HG03432 (cell line): ENCODE data around the gene LMNA.
"Not testable (repeated sequence)": the region's sequence is repeated elsewhere in the genome, so short reads cannot be mapped to it uniquely, and the experiment has no call there.

ENCODE experiments used
- ATAC-seq: cut with Tn5 transposase; IDR thresholded peaks from one replicate; pipeline ENCODE4 v1.9.1; 2021; ENCODE audit warnings: mild to moderate bottlenecking, moderate library complexity; ENCODE audit not compliant: unreplicated experiment

LMNA gene

GRCh38 chr1:156157506-156157905 lies 43.0 kb downstream of the LMNA start:
- ATAC-seq, result no peak

GRCh38 chr1:156157966-156158365 lies 43.5 kb downstream of the LMNA start:
- no peak for ATAC-seq

- ATAC-seq, result no peak
Measured at GRCh38 chr1:156160000-156160742, 45.7 kb downstream of the LMNA start.

GRCh38 chr1:156160743-156161171 lies 46.2 kb downstream of the LMNA start:
- no peak for ATAC-seq

GRCh38 chr1:156162430-156163037 lies 48.0 kb downstream of the LMNA start:
- no peak for ATAC-seq

GRCh38 chr1:156163712-156164111 lies 49.2 kb downstream of the LMNA start:
- ATAC-seq, result no peak

- no peak for ATAC-seq
Measured at GRCh38 chr1:156164125-156164831, 49.8 kb downstream of the LMNA start.

GRCh38 chr1:156165083-156165482 lies 50.6 kb downstream of the LMNA start:
- ATAC-seq, result no peak

GRCh38 chr1:156167536-156167935 lies 53.0 kb downstream of the LMNA start:
- ATAC-seq, result no peak

GRCh38 chr1:156172696-156173470 lies 58.4 kb downstream of the LMNA start:
- no peak for ATAC-seq

- no peak for ATAC-seq
Measured at GRCh38 chr1:156176610-156177210, 62.2 kb downstream of the LMNA start.

GRCh38 chr1:156177919-156178654 lies 63.6 kb downstream of the LMNA start:
- ATAC-seq, result no peak

GRCh38 chr1:156180471-156180870 lies 66.0 kb downstream of the LMNA start:
- ATAC-seq, result no peak

- not testable (repeated sequence) for ATAC-seq
Measured at GRCh38 chr1:156181391-156181924, 66.9 kb downstream of the LMNA start.

- ATAC-seq, result not testable (repeated sequence)
Measured at GRCh38 chr1:156182010-156182779, 67.7 kb downstream of the LMNA start.

GRCh38 chr1:156186347-156187177 lies 72.1 kb downstream of the LMNA start:
- not testable (repeated sequence) for ATAC-seq
